ENCODE results near the gene HERPUD2.
"Not testable (repeated sequence)": the region's sequence is repeated elsewhere in the genome, so short reads cannot be mapped to it uniquely, and the experiment has no call there.

Gene HERPUD2

GRCh38 chr7:35712563-35713226, 17.8 kb upstream of the HERPUD2 start:
- no peak for DNase-seq

GRCh38 chr7:35707422-35707821, 12.5 kb upstream of the HERPUD2 start:
- DNase-seq: no peak

- DNase-seq: no peak
These were observed 11.1 kb upstream of the HERPUD2 start for GRCh38 chr7:35705932-35706461.

GRCh38 chr7:35704261-35704660, 9.3 kb upstream of the HERPUD2 start:
- DNase-seq: no peak

GRCh38 chr7:35702541-35702940, 7.6 kb upstream of the HERPUD2 start:
- no peak for DNase-seq

GRCh38 chr7:35701287-35701900, 6.5 kb upstream of the HERPUD2 start:
- no peak for DNase-seq

GRCh38 chr7:35700865-35701264, 5.9 kb upstream of the HERPUD2 start:
- no peak for DNase-seq

- no peak for DNase-seq
These were observed 5.4 kb upstream of the HERPUD2 start for GRCh38 chr7:35700333-35700732.

- no peak for DNase-seq
These were observed 4.9 kb upstream of the HERPUD2 start for GRCh38 chr7:35699796-35700305.

- DNase-seq: not testable (repeated sequence)
These were observed 3.4 kb upstream of the HERPUD2 start for GRCh38 chr7:35698382-35698781.

GRCh38 chr7:35697414-35698175, 2.7 kb upstream of the HERPUD2 start:
- no peak for DNase-seq

GRCh38 chr7:35695987-35696386, 1.1 kb upstream of the HERPUD2 start:
- no peak for DNase-seq

- no peak for DNase-seq
These were observed 527 bp upstream of the HERPUD2 start for GRCh38 chr7:35695473-35695850.

GRCh38 chr7:35694161-35694783, 663 bp downstream of the HERPUD2 start:
- peak; percentile 16 for DNase-seq

GRCh38 chr7:35691827-35692307, 3.1 kb downstream of the HERPUD2 start:
- DNase-seq: no peak

GRCh38 chr7:35691366-35691765, 3.6 kb downstream of the HERPUD2 start:
- no peak for DNase-seq

- not testable (repeated sequence) for DNase-seq
These were observed 4.3 kb downstream of the HERPUD2 start for GRCh38 chr7:35690614-35691013.

GRCh38 chr7:35685781-35686180, 9.2 kb downstream of the HERPUD2 start:
- DNase-seq: no peak

GRCh38 chr7:35681231-35682029, 13.5 kb downstream of the HERPUD2 start:
- no peak for DNase-seq

- DNase-seq: no peak
These were observed 14.4 kb downstream of the HERPUD2 start for GRCh38 chr7:35680403-35681013.

- DNase-seq: no peak
These were observed 17.2 kb downstream of the HERPUD2 start for GRCh38 chr7:35677582-35678356.
